Activated CD4-positive, CD25-positive, alpha-beta regulatory T cell (primary cell): Measurements from ENCODE around the gene NT5C2.
"Not testable (repeated sequence)": the region's sequence is repeated elsewhere in the genome, so short reads cannot be mapped to it uniquely, and the experiment has no call there.

Experiments
- DNase-seq, 4 experiments: peaks; one replicate each; lab custom pipeline; 2025; lab: John Stamatoyannopoulos, UW

The NT5C2 gene

DNA sequence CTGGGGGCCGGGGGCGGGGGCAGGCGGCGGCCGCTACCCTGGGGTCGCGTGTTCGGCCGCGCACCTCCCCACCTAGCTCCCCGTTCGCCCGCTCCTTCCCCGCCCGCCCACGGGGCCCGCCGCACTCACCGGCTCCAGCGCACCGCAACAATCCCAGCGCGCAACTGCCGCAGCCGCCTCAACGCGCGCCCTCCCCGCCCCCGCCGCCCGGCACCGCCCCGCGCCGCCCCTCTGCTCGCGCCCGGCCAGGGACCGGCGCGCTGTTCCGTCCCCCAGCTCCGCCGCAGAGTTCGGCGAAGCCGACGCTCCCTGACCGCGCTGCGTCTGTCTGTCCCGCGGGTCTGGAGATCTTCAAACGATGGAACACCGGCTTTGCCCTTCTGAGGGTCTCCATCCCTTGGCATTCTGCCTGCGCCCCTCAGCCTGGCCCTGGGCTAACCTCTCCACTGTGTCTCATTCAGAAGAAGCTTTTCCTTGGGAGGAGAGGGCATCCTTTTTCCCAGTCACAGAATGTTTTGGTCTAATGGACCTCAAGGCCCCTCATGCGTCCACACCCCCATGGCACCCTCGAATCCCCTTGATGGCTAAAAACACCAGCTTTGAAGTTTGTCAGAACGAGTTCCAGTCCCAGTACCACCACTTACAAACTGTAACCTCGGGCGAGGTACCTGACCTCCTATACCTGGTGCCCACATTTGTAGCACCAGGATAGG lies at the start of gene NT5C2:
Gene NT5C2 (minus strand): TSS at position 166 of the 713 bp plus-strand sequence. CDS start 18,314 bp downstream, outside the sequence.
- peak; percentile 52 to 58 (median 55) for DNase-seq

DNA sequence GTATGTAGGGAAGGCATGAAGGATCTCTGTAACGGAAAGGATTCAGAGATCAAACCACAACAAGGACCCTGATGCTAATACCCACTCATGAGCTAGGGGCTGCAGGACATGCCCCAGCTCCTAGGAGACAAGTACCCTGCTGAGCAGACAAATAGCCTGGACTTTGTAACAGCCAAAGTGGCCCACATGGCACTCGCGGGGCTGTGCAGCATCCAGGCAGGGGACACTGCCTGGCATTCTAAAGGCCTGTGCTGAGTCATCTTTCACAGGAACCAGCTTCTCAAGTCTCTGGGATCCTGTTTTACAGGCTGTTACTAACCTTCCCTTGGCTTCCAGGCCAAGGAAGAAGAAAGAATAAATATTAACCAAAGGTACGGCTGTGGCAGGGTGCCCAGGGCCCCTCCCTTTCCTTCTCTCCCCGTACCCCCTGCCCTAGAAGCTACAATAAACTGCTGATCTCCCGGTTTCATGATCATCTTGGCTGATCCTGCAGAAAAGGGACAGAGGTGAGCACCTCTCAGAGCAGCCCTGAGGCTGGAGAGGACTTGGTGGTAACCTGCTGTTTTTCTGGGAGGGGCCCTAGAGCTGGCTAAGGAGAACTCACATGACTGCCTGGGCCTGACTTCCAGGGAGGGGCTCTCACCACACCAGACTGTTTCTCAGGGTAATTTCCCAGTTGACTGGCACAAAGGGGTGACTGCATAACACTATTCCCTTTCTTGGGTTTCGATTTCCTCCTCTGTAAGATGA lies 48.4 kb upstream of the NT5C2 start:
- DNase-seq, result no peak

DNA sequence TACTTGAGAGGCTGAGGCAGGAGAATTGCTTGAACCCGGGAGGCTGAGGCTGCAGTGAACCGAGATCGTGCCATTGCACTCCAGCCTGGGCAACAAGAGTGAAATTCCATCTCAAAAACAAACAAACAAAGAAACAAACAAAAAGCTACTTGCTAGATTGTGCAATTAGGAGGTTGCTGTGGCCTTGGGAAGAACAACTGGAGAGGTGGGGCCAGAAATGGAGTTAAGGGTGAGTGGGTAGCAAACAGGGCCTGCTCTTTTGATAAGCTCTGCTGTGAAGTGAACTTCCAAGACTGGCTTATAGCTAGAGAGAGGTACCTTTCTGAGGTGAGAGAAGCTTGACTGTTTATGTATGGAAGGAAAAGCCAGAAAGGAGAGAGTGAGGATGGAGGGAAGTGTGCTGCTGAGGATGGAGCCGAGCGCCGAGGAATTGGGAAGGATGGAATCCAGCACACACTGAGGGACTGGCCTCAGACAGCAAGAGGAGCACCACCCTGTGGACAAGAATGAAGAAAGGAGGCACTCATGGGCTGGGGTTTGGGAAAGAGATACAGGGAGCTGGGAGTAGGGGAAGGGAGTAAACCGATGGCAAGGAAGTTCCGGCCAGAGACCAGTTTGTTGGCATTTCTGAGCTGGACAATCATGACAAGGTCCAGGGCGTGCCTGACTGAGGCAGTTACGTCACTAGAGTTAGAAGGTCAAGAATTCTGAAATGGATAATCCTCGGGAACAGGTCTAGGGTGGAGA lies 45.6 kb upstream of the NT5C2 start:
- DNase-seq, result no peak

DNA sequence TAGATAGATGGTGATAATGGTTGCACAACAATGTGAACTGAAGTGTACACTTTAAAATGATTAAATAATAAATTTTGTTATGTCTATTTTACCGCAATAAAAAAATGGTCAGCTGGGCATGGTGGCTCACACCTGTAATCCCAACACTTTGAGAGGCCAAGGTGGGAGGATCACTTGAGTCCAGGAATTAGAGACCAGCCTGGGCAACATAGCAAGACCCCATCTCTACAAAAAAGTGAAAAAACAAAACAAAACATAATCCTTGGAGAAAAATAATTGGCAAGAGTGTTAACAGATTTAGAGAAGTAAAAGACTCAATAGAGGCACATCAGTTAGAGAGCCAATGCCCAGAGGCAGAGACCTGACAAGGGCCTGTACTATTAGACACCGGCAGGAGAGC lies 42.7 kb upstream of the NT5C2 start:
- DNase-seq, result no peak

DNA sequence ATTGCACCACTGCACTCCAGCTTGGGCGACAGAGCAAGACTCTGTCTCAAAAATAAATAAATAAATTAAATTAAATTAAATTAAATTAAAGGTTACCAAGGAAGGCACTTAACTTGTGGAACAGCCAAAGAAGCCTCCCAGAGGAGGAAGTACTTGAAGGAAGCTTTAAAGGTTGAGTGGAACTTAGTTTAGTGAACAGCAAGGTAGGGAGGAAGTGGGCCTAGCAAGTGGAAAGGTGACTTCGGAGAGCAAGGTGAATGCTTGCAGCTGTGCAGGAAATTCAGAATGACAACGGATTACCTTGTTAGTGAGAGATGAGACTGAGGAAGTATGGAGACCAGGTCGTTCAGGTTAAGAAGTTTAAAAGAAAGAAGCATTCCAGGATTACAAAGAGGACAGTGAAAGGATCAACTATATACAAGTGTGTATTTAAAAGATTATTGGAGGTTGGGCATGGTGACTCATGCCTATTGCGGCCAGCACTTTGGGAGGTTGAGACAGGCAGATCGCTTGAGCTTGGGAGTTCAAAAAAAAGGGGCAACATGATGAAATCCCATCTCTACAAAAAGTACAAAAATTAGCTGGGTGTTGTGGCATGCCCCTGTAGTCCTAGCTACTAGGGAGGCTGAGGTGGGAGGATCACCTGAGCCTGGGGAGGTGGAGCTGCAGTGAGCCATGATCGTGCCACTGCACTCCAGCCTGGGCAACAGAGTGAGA lies 39.9 kb upstream of the NT5C2 start:
- DNase-seq, result no peak

DNA sequence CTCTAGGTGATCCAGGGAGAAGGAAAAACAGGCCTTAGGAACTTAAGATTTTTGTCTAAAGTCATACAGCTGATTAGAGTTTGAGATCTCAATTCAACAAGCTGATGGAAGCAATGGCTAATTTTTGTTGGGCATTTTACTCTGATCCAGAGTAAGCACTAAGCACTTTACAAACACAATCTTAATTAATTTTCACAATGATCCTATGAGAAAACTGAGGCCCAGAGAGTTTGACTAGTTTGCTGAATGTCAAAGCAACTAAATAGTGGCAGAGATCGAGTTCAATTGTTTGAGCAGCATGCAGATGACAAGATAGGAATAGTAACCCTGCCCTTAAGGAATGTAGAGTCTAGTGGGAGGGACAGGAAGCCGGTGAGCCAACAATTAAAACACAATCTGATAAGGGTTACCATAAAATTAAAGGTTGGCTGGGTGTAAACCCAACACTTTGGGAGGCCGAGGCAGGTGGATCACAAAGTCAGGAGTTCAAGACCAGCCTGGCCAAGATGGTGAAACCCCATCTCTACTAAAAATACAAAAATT lies 39.1 kb upstream of the NT5C2 start:
- no peak for DNase-seq

DNA sequence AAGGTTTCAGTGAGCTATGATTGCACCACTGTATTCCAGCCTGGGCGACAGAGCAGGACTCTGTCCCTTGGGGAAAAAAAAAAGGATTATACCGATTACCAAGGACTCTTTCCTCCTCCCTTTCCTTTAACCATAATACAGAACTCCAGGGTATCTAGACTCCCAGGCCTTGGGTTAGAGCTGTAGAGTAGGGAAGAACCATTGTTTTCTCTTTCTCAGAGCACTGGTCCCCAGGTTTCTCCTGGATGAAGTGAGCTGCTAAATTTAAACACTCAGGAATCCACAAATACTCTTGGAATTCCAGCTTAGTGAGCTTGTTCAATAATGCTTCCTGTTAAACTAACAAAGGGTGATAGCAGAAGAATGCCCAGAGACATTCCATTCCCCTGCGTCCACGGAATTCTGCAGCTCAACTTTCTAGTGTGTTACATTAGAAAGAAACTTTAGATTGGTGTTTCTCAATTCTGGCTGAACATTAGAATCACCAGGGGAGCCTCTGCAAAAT lies 38.0 kb upstream of the NT5C2 start:
- DNase-seq, result no peak

DNA sequence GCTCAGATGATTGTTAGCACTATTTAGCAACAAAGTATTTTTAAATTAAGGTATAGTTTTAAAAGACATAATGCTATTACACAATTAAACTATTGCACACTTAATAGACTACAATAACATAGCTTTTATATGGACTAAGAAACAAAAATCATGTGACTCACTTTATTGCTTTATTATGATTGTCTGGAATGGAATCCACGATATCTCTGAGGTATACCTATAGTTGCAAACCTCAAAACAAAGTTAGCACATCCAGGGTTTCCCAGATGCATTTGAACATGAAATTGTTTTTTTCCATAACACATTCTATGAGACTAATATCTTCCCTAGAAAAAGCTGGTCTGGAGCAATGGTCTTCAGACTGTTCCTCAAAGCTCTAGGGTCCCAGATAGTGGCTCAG lies 34.3 kb upstream of the NT5C2 start:
- DNase-seq, result no peak

DNA sequence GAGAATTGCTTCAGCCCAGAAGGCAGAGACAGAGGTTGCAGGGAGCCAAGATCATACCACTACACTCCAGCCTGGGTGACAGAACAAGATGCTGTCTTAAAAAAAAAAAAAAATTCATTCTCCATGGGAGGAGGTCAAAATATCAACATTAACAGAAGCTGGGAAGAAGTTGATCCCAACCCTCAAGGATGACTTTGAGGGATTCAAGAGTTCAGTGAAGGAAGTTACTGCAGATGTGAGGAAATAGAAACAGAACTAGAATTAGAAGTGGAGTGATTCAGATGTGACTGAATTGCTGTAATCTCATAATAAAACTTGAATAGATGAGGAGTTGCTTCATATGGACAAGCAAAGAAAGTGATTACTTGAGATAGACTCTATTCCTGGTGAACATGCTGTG lies 32.9 kb upstream of the NT5C2 start:
- DNase-seq, result no peak

DNA sequence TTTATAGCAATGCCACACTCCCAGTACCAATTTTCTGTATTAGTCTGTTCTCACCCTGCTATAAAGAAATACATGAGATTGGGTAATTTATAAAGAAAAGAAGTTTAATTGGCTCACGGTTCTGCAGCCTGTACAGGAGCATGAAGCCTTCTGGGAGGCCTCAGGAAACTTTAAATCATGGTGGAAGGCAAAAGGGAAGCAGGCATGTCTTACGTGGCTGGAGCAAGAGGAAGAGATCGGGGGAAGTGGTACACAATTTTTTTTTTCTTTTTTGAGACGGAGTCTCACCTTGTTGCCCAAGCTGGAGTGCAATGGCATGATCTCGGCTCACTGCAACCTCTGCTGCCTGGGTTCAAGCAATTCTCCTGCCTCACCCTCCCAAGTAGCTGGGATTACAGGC lies 31.6 kb upstream of the NT5C2 start:
- DNase-seq, result not testable (repeated sequence)

DNA sequence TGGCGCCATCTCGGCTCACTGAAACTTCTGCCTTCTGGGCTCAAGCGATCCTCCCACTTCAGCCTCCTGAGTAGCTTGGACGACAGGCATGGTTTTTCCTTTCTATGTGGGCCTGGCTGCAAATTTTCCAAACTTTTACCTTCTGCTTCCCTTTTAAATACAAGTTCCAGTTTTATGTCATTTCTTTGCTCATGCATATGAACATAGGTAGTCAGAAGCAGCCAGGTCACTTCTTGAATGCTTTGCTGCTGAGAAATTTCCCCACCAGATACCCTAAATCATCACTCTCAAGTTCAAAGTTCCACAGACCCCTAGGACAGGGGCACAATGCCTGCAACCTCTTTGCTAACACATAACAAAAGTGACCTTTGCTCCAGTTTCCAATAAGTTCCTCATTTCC lies 31.1 kb upstream of the NT5C2 start:
- DNase-seq, result no peak

DNA sequence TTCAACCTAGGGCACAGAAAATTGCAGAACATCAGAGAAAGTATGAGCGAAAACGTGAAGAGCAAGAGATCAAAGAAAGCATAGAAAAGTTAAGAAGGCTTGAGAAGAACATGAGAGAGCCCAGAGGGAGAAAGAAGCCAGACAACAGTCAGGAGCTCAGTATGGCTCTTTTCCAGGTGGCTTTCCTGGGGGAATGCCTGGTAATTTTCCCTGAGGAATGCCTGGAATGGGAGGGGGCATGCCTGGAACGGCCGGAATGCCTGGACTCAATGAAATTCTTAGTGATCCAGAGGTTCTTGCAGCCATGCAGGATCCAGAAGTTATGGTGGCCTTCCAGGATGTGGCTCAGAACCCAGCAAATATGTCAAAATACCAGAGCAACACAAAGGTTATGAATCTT lies 23.3 kb upstream of the NT5C2 start:
- not testable (repeated sequence) for DNase-seq

DNA sequence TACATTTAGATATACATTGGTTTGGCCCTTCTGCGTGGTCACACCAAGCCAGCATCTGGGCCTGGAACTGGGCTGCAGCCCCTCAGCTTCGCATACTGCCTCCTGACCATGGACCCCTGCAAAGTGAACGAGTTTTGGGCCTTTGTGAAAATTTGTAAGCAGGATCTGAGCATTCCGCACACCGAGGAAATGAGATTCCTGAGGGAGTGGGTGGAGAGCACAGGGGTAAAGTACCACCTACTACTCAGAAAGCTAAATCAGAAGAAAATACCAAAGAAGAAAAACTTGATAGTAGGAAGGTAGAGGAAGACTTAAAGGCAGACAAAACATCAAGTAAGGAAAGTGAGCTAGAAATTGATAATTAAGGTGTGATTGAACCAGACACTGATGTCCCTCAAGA lies 22.5 kb upstream of the NT5C2 start:
- DNase-seq, result no peak

DNA sequence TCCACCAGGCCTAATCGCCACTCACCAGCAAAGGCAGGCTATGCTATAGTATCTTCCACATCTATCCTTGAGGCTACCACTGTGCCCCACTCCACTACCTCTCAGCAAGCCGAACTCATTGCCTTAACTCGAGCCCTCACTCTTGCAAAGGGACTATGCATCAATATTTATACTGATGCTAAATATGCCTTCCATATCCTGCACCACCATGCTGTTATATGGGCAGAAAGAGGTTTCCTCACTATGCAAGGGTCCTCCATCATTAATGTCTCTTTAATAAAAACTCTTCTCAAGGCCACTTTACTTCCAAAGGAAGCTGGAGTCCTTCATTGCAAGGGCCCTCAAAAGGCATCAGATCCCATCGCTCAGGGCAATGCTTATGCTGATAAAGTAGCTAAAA lies 17.2 kb upstream of the NT5C2 start:
- not testable (repeated sequence) for DNase-seq

DNA sequence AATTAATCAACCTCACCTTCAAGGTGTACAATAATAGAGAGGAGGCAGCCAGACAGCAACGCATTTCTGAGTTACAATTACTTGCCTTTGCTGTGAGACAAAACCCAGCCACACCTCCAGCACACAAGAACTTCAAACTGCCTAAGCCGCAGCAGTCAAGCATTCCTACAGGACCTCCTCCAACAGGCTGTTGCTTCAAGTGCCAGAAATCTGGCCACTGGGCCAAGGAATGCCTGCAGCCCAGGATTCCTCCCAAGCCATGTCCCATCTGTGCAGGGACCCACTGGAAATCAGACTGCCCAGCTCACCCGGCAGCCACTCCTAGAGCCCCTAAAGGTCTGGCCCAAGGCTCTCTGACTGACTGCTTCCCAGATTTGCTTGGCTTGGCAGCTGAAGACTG lies 14.6 kb upstream of the NT5C2 start:
- DNase-seq, result not testable (repeated sequence)

DNA sequence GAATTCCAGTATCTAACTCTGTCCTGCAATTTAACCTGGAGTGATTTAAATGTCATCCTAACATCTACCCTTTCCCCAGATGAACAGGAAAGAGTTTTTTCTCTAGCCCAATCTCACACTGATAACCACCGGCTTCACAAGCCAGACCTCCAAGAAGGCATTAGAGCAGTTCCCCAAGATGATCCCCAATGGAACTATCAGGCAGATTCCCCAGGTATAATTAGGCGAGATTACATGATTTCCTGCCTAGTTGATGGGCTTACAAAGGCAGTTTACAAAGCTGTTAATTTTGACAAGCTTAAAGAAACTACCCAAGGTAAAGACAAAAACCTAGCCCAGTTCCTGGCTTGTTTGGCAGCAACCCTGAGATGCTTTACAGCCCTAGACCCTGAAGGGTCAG lies 14.1 kb upstream of the NT5C2 start:
- DNase-seq, result no peak

DNA sequence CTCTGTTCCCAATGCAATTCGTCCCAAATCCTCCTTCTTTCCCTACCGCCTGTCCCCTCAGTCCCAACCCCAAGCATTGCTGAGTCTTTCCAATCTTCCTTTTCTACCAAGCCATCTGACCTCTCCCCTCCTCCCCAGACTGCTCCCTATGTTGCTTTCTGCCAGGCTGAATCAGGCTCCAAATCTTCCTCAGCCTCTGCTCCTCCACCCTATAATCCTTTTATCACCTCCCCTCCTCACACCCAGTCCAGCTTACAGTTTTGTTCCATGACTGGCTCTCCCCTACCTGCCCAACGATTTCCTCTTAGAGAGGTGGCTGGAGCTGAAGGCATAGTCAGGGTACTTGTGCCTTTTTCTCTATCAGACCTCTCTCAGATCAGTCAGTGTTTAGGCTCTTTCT lies 13.6 kb upstream of the NT5C2 start:
- DNase-seq, result not testable (repeated sequence)

DNA sequence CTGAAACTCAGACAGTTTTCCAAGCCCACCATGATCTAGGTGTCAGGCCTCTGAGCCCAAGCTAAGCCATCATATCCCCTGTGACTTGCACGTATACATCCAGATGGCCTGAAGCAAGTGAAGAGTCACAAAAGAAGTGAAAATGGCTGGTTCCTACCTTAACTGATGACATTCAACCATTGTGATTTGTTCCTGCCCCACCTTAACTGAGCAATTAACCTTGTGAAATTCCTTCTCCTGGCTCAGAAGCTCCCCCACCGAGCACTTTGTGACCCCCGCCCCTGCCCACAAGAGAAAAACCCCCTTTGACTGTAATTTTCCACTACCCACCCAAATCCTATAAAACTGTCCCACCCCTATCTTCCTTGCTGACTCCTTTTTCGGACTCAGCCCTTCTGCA lies 12.3 kb upstream of the NT5C2 start:
- not testable (repeated sequence) for DNase-seq

DNA sequence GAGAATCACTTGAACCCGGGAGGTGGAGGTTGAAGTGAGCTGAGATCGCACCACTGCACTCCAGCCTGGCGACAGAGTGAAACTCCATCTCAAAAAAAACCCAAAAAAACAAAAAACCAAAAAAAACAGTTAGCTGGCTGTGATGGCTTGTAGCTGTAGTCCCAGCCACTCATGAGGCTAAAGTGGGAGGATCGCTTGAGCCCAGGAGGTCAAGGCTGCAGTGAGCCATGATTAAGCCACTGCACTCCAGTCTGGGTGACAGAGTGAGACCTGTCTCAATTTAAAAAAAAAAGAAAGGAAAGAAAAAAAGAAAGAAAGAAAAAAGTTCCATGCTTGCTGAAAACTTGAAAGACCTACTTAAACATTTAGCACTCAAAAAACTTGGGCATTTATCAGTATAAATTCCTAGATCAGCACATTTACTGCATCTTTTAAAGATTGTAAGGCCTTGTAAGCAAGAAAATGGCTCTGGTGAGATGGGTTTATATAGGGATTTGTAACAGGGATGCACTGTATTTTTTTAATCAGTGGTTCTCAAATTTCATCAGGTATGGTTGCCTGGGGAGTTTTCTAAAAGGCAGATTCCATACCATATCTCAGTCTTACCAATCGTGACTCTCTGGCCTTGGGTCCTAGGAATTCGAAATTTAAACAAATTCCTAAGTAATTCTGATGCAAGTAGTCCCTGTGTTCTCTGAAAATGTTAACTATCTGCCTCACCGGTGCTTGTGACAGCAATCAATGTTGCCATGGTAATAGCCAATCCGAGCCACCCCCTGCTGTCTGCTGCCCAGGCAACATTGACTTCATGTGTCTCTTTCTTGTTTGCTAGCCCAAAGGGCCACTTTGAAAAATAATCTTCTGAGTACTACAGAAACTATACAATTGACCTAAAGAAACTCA lies 11.5 kb upstream of the NT5C2 start:
- no peak for DNase-seq

DNA sequence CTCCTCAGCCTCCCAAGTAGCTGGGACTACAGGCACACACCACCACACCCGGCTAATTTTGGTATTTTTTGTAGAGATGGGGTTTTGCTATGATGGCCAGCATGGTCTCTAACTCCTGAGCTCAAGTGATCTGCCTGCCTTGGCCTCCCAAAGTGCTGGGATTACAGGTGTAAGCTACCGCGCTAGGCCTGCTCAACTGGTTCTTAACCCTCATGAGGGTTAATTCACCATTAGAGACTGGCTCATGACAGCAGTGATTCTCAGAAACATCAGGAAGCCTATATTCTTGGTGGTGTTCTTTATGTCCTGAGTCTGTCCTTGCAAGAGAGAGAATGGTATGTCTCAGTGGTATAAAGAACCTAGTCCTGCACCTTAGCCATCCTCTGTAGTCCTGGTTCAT lies 10.4 kb upstream of the NT5C2 start:
- DNase-seq, result no peak

DNA sequence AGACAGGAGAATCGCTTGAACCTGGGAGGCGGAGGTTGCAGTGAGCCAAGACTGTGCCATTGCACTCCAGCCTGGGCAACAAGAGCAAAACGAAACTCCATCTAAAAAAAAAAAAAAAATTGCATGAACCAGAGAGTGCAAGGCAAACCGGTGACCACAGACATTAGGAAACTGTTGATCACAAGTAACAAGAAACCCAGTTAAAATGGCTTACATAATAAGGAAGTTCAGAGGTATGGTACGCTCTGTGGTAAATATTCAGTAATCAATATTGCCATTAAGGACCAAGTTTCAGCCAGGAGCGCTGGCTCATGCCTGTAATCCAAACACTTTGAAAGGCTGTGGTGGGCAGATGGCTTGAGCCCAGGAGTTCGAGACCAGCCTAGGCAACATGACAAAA lies 9.2 kb upstream of the NT5C2 start:
- no peak for DNase-seq
